GM12865 (cell line): ENCODE results near the gene RCE1.

ENCODE experiments used
- DNase-seq: peaks from one replicate; pipeline ENCODE4 v3.0.0; 2010; ENCODE audit warnings: low read depth
- H3K4me3 ChIP-seq: 2 replicates; pipeline ENCODE4 v1.5.1; 2011; ENCODE audit warnings: mild to moderate bottlenecking, low read depth, low read length, control low read depth
- TF ChIP-seq, protein P1 (sequence below): IDR thresholded peaks from 2 replicates; pipeline ENCODE4 v1.5.1; 2011; ENCODE audit warnings: low read length, control low read depth, low read depth, inconsistent platforms; ENCODE audit not compliant: insufficient read depth; ENCODE audit errors: missing control alignments

Gene RCE1

DNA sequence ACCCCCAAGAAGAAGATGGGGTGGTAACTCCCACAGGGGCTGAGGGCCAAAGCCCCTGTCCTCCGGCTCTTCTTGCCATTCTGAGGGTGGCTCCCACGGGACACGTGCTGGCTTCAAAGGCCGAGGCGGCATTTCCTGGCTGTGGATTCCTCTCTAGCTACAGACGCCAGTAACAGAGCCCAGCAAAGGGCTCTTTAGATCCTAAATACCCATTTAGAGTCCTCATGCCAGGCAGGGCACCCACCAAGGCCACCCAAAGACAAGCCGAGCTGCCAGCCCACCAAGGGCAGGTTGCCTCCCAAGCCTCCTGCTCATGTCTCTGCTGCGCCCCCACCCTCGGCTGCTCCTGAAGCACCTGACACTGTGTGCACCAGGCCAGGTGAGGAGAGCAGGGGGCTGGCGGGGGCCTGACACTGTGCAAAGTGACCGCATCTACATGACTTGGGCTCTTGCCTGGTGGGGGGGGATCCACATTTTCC lies 19.4 kb downstream of the RCE1 start:
- H3K4me3 ChIP-seq, result no peak overlapping the region
- TF ChIP-seq, protein P1, sequence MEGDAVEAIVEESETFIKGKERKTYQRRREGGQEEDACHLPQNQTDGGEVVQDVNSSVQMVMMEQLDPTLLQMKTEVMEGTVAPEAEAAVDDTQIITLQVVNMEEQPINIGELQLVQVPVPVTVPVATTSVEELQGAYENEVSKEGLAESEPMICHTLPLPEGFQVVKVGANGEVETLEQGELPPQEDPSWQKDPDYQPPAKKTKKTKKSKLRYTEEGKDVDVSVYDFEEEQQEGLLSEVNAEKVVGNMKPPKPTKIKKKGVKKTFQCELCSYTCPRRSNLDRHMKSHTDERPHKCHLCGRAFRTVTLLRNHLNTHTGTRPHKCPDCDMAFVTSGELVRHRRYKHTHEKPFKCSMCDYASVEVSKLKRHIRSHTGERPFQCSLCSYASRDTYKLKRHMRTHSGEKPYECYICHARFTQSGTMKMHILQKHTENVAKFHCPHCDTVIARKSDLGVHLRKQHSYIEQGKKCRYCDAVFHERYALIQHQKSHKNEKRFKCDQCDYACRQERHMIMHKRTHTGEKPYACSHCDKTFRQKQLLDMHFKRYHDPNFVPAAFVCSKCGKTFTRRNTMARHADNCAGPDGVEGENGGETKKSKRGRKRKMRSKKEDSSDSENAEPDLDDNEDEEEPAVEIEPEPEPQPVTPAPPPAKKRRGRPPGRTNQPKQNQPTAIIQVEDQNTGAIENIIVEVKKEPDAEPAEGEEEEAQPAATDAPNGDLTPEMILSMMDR, result no peak
- no peak for DNase-seq

DNA sequence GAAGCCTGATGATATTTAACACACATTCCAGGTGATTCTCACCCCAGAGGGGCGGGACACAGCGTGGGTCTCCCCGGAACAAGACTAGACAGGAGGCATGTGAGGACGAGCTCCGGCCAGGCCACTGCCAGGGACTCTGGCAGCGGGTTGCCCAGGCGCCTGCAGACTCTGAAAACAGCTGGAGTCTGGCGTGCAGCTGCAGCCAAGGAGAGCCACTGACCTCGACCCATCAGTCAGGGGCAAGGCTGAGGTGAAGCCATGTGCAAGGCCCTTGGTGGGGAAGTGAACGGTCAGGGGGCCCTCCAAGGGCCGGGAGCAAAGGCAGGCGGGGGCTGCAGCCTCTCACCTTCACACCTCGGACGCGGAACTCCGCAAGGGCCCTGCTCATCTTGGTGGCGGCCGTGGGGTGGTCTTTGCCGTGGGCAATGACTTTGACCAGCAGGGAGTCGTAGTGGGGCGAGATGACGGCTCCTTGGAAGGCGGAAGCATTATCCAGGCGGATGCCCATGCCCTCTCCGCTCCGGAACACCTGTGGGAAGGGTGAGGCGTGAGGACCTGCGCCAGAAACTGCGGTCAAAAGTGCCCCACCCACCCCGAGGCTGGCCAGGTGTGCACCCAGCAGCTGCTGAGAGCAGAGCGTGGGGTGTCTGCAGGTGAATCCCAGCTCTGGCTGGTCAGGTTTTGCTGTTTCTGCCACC lies 20.3 kb downstream of the RCE1 start:
- no peak for DNase-seq
- TF ChIP-seq, protein P1, result no peak

DNA sequence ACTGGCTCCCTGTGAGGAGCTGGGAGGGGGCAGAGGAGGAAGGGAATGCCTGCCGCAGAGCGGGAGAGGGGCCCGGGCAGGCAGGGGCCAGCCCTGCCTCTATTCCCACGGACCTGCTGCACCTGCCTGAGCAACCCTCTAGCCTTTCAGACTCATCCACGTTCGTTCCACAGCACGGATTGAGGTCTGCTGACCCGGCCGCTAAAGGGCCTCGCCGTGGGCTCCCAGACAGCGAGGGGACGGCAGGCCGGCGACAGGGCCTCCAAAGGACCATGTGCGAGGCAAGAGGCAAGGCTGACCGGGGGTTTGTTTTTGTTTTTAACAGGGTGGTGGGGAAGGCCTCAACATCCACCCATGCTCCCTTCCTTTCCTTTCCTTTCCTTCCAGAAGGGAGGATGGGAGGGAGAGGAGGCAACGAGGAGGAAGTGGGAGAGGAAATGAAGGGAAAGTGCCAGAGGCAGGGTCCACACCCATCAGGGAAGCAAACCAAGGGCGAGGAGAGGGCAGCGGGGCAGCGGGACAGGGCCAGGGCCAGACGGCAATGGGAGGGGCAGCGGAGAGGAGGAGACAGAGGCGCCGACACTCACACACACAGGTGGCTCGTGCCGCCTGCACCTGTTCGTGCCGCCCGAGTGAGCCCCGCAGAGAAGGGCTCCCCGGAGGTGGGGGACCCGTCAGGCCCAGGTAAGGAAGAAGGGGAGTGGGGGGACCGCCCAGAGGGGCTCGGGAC lies 21.1 kb downstream of the RCE1 start:
- H3K4me3 ChIP-seq, result no peak overlapping the region
- no peak for DNase-seq
- TF ChIP-seq, protein P1, result no peak

More for the DNA sequence above, 20.3 kb downstream of the RCE1 start:
- H3K4me3 ChIP-seq, result no peak overlapping the region

- H3K4me3 ChIP-seq, result no peak overlapping the region
- TF ChIP-seq, protein P1, result no peak
- no peak for DNase-seq
Observed at GRCh38 chr11:66864924-66865697, 21.9 kb downstream of the RCE1 start.

- TF ChIP-seq, protein P1, result no peak
- DNase-seq, result no peak
- H3K4me3 ChIP-seq, result no peak overlapping the region
Observed at GRCh38 chr11:66866007-66866406, 22.8 kb downstream of the RCE1 start.

- H3K4me3 ChIP-seq, result no peak overlapping the region
- TF ChIP-seq, protein P1, result no peak
- no peak for DNase-seq
Observed at GRCh38 chr11:66866511-66866986, 23.3 kb downstream of the RCE1 start.
